ENCODE measurements around the gene ZNF460. TPM values are rescaled to one million over a fixed set of nuclear protein-coding genes. Genes with fewer than 3 reads are reported as not detected.
"Not testable (repeated sequence)": the region's sequence is repeated elsewhere in the genome, so short reads cannot be mapped to it uniquely, and the experiment has no call there.

ZNF460 gene
- total and polyA plus RNA-seq, 8 donors: 0.45 to 30.9 (median 19.9) TPM

GRCh38 chr19:57245959-57246358 is 34.3 kb upstream of the ZNF460 start:
- intact Hi-C loops (cut with DNase I): no loop called here
- FAIRE-seq (no peak), DNase-seq (no peak), ATAC-seq (no peak)
- Histone ChIP-seq H3K9me3 (no peaks in the 10 kb centered on the region), H3K4me3 (no peak overlapping the region), H3K36me3 (peaks cover 4 to 39% (median 6%) of the 10 kb centered on the region in 3 donors), H3K27ac (no peak overlapping the region), H3K27me3 (no peaks in the 10 kb centered on the region), H3K4me1 (peaks cover 11 to 15% (median 14%) of the 10 kb centered on the region in 3 donors)
- 87 to 90% methylated on average over 6 of the region's 6 CpGs for WGBS, 2 donors
- TF ChIP-seq CTCF (IDR thresholded peaks at IDR 0.05): no peak

DNA sequence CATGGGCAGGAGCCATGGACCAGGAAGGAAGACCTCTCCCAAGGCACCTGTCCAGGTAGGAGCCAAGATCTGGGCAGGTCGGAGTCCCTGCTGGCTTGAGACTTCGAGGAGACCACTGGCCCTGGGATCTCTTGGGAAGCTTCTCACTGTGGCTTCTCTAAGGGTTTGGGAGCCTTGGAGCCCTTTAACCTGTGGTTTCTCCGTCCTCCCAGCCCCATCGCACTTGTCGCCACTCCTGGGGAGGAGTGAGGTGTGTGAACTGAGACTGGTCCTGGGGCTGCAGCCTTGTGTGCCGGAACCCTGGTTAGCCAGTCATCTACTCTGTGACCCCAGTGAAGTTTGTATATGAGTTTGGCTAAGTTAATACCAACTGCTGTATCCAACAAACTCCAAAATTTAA is 31.6 kb upstream of the ZNF460 start:
- Histone ChIP-seq H3K27me3 (no peaks in the 10 kb centered on the region), H3K4me3 (no peak overlapping the region), H3K4me1 (no peaks in the 10 kb centered on the region), H3K36me3 (peaks cover 17 to 50% (median 18%) of the 10 kb centered on the region in 3 donors), H3K9me3 (no peaks in the 10 kb centered on the region), H3K27ac (no peak overlapping the region)
- DNase-seq (no peak), ATAC-seq (no peak), FAIRE-seq (no peak)
- no peak for TF ChIP-seq CTCF (IDR thresholded peaks at IDR 0.05)
- intact Hi-C loops (cut with DNase I): no loop called here
- 83 to 100% methylated on average over 6 of the region's 6 CpGs for WGBS, 2 donors

DNA sequence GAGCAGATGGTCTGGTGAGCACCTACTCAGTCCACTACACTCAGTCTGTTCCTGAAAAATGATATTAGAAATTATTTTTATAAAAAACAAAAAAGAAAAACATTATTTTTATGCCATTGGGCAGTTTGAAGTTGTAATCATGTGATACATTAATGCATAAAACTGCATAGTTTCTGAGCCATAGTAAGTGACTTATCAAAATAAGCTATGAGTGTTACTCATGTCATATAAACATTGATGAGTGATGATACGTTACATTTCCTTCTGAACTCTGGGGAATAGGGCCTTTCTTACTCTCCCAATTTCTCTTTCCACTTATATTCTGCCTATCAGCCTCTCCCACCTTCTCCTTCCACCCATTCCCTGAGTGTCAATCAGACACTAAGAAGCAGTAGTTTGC is 31.0 kb upstream of the ZNF460 start:
- intact Hi-C loops (cut with DNase I): no loop called here

GRCh38 chr19:57253767-57254166 is 26.5 kb upstream of the ZNF460 start:
- WGBS, 2 donors: 97% methylated on average over 11 of the region's 11 CpGs
- FAIRE-seq; H3K4me3 ChIP-seq; DNase-seq; ATAC-seq; H3K9me3 ChIP-seq; H3K27me3 ChIP-seq; H3K27ac ChIP-seq; intact Hi-C loops (cut with DNase I); H3K4me1 ChIP-seq: not testable (repeated sequence)
- H3K36me3 ChIP-seq: peaks cover 18 to 35% (median 21%) of the 10 kb centered on the region in 3 donors

More for the DNA sequence above, 31.0 kb upstream of the ZNF460 start:
- 94 to 96% methylated on average over 1 of the region's 1 CpG for WGBS, 2 donors
- FAIRE-seq (no peak), ATAC-seq (no peak), DNase-seq (no peak)
- TF ChIP-seq CTCF (IDR thresholded peaks at IDR 0.05): no peak
- no peaks in the 10 kb centered on the region for H3K4me1 ChIP-seq
- no peak overlapping the region for H3K27ac ChIP-seq
- no peak overlapping the region for H3K4me3 ChIP-seq
- H3K27me3 ChIP-seq: no peaks in the 10 kb centered on the region
- H3K36me3 ChIP-seq: peaks cover 18 to 54% (median 22%) of the 10 kb centered on the region in 3 donors
- no peaks in the 10 kb centered on the region for H3K9me3 ChIP-seq

GRCh38 chr19:57262044-57262443 is 18.2 kb upstream of the ZNF460 start:
- Histone ChIP-seq H3K36me3 (no peaks in the 10 kb centered on the region), H3K27ac (no peak overlapping the region), H3K4me1 (no peaks in the 10 kb centered on the region), H3K4me3 (no peak overlapping the region), H3K9me3 (no peaks in the 10 kb centered on the region), H3K27me3 (no peaks in the 10 kb centered on the region)
- no peak for DNase-seq
- 93 to 95% methylated on average over 3 of the region's 3 CpGs for WGBS, 2 donors
- intact Hi-C loops (cut with DNase I): no loop called here
- no peak for FAIRE-seq
- no peak for TF ChIP-seq CTCF (IDR thresholded peaks at IDR 0.05)
- no peak for ATAC-seq

All from pancreas (tissue), 10 donors.